Activated CD4-positive, alpha-beta T cell treated with anti-CD3 and anti-CD28 coated beads, Interleukin-2, amount 50 U/mL, for 16 hours (primary cell): Measurements from ENCODE around the gene GALNS.
"Not testable (repeated sequence)": the region's sequence is repeated elsewhere in the genome, so short reads cannot be mapped to it uniquely, and the experiment has no call there.

ENCODE experiments used
- DNase-seq: peaks from one replicate; pipeline ENCODE4 v3.0.0-alpha.2; 2020

GALNS gene

DNA sequence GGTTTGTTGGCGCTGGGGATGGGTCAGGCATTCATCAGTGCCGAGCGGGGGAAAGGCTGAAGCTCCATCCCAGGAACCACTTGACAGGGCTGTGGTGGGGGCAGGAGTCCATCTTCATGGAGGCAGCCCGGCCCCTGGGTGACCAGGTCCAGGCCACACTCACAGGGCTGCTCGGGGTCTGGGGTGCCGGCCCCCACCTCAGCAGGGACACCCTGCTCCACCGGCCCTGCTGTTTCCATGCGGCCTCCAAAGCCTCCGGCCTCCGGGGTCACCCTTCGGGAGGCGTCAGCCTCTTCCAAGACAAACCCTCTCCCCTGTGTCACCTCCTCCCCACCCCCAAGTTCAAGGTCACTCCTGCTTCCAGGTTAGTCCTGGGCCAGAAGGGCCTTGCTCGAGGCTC, 22.1 kb downstream of the GALNS start:
- DNase-seq, result no peak

- DNase-seq, result no peak
These were observed 23.7 kb downstream of the GALNS start for GRCh38 chr16:88833086-88833485.

- DNase-seq, result no peak
These were observed 24.9 kb downstream of the GALNS start for GRCh38 chr16:88831838-88832237.

GRCh38 chr16:88830783-88831182, 26.0 kb downstream of the GALNS start:
- no peak for DNase-seq

- no peak for DNase-seq
These were observed 26.5 kb downstream of the GALNS start for GRCh38 chr16:88830258-88830657.

GRCh38 chr16:88828711-88829110, 28.0 kb downstream of the GALNS start:
- no peak for DNase-seq

GRCh38 chr16:88827727-88828126, 29.0 kb downstream of the GALNS start:
- DNase-seq, result no peak

DNA sequence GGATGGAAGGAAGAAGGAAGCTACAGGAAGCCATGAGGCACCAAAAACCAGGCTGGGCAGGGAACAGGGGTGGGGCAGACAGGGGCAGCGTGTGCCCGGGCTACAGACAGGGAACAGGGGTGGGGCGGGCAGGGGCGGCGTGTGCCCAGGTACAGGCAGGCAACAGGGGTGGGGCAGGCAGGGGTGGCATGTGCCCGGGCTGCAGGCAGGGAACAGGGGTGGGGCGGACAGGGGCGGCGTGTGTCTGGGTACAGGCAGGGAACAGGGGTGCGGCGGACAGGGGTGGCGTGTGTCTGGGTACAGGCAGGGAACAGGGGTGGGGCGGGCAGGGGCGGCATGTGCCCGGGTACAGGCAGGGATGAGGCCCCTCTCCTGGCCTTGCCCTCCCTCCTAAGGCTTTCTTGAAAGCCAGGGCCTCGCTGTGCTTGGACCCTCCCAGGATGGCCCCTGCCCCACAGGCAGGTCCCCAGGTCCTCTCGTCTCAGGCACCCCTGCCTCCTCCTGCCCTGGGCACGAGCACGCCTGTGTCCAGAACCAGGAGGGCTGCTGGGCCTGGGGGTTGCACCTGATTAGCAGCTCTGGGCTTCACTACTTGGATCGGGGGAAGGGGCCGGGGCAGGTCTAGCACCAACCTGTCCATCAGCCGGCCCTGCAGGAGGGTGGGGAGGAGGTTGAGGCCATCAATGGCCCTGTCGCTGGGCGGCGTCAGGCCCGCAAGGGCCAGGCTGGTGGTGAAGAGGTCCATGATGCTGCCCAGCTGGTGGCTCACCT, 30.5 kb downstream of the GALNS start:
- no peak for DNase-seq

- DNase-seq, result no peak
These were observed 31.6 kb downstream of the GALNS start for GRCh38 chr16:88825146-88825545.

DNA sequence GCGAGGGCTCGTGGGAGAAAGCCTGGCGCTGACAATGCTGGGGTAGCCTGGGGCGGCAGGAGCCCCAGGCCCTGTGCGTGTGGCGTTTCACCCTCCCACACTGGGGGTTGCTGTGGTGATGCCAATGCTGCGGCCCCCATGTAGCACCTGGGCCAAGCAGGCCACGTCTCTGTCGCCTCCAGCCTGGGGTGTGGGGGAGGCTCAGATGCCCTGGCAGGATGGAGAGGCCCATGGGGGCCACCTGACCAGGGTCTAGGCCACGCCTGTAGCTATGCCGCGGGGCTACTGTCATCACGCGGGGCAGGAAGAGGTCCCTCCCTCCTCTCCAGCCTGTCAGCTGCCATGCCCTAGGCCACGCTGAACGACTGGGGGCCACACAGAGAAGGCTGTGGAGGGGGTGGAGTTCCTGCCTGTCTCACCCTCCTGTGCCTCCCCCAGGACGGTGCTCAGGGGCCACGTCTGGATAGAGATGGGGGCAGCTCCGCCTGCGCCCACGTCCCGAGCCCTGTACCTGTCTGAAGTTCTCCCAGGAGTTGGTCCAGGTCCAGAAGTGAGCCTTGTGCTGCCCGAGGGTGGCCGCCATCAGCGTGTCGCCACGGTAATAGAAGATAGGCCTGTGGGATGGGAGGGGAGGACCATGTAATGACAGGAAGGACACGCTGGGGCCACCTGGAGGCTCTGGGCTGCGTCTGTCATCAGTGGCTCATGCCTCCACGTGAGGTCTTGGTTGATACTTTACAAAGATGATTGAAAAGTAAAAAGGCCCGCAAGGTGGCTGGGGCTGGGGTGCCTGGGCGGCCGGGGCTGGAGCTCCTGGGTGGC, 32.3 kb downstream of the GALNS start:
- DNase-seq, result no peak

GRCh38 chr16:88823646-88824045, 33.1 kb downstream of the GALNS start:
- not testable (repeated sequence) for DNase-seq

DNA sequence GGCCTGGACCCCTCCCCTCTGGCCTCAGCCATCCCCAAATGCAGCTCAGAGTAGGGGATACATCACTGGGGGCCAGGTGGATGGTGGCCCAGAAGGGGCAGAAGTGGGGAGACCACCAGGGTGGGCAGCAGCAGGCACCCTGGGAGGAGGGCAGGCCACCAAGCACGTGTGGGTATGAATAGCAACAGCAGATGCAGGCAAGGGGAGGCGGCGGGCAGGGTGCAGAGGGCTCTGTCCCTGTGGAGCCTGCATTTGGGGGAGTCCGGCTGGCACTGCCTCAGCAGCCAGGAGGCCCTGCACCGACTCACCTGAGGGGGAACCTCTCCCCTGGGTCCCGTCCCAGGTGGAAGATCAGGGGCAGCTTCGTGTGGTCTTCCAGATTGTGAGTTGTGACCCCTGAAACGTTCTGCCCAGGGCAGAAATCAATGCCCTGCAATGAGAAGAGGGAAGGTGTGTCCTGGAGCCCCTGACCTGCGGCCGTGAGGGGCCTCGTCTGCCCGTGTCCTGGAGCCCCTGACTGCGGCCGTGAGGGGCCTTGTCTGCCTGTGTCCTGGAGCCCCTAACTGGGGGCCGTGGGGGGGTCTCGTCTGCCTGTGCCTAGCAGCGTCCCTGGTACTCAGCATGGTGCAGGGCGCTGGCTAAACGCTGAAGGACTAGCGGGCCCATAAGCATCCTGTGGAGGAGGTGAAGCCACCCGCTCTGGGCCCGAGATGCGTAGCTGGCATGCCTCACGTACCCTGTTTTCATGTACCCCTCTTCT, 34.3 kb downstream of the GALNS start:
- DNase-seq, result no peak

DNA sequence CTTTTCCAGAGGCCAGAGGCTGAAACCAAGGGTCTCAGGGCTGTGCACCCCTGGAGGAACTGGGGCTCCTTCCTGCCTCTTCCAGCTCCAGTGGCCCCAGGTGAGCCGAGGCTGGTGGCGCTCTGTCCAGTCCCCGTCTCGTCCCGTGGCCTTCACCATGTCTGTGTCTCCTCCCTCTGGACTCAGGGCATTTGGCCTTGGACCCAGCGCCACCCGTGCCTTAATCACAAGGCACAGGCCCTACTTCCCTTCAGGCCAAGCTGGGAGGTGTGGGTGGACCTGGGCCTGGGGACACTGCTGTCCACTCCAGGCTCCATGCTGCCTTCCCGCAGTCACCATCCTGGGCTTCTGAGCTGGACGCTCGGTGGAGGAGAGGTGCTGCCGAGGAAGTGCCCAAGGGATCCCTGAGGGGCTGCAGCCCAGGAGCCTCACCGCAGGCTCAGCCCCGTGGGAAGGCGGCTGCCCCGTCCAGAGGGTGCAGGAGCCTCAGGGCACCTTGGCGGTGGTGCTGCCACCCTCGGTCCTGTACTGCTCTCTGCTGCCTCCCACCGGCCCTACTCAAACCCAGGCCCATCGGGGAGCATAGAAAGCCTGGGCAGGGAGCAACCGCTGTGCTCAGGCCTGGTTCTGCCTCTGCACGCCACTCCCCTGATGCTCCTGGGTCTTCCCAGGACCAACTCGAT, 35.4 kb downstream of the GALNS start:
- DNase-seq, result no peak

DNA sequence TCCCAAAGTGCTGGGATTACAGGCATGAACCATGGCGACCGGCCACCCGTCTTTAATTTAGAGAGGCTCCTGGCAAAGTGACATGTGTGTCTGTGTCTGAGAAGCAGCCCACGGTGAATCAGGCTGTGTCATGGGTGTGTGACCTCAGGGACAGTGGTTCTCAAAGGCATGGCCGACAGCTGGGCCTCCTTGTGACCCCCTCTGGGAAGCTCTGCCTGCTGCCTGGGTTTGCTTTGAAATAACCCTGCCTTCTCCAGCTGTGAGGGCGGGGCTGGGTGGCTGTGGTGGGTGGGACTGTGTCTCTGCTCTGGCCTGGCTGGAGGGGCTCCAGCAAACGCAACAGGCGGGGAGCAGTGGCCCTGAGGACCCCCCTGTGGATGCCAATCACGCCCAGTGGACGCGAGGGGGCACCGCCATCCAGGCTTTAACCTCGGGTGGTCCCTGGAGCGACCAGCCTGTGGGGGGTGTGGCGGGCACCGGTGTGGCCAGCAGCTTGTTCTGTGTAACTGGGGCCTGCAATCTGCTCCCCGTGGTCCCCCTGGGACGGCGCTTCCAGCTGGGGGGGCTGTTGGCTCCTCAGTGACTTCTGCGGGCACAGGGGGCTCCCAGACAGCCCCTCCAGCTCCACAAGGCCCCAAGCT, 36.2 kb downstream of the GALNS start:
- DNase-seq, result no peak

GRCh38 chr16:88819126-88819525, 37.6 kb downstream of the GALNS start:
- DNase-seq, result no peak

DNA sequence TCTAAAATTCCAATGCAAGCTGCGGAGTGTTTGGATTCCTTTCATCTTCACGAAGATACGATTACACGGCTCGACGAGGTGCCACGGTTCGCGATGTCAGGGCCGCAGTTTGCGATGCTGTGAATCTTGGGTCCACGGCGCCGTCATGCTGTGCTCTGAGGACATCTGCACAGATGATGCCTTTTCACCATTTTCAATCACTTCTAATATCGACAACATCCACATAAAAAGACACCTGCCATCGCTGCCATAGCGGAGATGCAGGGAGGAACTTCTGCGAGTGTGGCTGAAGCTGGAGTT, 38.2 kb downstream of the GALNS start:
- no peak for DNase-seq

GRCh38 chr16:88817785-88818574, 38.8 kb downstream of the GALNS start:
- no peak for DNase-seq

- DNase-seq, result no peak
These were observed 39.8 kb downstream of the GALNS start for GRCh38 chr16:88816736-88817535.

- peak; percentile 58 for DNase-seq
These were observed 40.7 kb downstream of the GALNS start for GRCh38 chr16:88815901-88816589.

DNA sequence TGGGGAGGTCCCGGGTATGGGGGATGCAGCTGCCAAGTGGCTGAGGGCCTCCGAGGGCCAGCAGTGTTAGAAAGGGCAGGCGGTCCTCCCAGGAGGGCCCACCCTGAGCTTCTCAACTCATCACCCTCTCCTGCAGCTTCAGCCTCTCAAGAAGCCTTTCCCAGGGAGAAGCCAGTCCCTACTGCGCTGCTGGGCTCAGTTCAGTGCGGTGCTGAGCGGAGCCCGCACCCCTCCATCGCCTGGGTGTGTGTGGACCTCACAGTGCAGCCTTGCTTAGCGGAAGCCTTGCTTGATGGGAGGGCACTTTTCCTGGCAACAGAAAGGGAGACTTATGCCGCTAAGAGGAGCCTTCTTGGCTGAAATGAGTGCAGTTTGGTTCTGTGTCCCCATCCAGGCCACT, 41.5 kb downstream of the GALNS start:
- DNase-seq, result no peak
